Suppressor macrophage treated with lipopolysaccharide for 4 hours (primary cell): ENCODE data around the gene TP73.
A peak's percentile ranks its signal among the peaks of the same experiment; 100 is the strongest.

Source experiments
- DNase-seq: peaks from one replicate; pipeline ENCODE4 v3.0.0-alpha.2; 2020

Gene TP73

DNA sequence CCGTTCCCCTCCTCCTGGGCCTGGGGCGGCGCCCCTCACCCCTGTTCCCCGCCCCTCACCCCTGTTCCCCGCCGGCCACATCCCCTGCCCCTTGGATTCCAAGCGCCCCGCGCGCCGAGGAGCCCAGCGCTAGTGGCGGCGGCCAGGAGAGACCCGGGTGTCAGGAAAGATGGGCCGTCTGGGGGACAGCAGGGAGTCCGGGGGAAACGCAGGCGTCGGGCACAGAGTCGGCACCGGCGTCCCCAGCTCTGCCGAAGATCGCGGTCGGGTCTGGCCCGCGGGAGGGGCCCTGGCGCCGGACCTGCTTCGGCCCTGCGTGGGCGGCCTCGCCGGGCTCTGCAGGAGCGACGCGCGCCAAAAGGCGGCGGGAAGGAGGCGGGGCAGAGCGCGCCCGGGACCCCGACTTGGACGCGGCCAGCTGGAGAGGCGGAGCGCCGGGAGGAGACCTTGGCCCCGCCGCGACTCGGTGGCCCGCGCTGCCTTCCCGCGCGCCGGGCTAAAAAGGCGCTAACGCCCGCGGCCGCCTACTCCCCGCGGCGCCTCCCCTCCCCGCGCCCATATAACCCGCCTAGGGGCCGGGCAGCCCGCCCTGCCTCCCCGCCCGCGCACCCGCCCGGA, at the start of gene TP73:
TSS of gene TP73 (plus strand) at position 587 of the 618 bp plus-strand sequence. CDS start 29,850 bp downstream, outside the sequence.
- DNase-seq, result no peak

DNA sequence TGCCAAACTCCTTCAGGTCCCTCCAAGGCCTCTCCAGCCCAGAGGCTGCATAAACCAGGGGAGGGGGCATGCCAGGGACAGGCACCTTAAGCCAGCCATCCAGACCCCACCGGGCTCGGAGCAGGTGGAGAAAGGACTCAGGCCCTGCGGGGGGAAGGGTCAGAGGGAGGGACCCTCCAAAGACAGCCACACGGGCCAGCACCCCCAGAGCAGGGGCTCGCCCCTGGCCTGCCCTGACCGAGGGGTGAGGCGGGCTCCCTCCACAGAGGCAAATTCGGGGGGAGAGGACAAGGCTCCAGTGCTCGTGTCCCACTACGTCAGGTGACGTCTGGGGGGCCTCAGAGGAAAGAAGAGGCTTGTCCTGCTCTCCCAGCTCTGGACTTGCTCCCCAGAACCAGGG, 49.2 kb upstream of the TP73 start:
- no peak for DNase-seq

DNA sequence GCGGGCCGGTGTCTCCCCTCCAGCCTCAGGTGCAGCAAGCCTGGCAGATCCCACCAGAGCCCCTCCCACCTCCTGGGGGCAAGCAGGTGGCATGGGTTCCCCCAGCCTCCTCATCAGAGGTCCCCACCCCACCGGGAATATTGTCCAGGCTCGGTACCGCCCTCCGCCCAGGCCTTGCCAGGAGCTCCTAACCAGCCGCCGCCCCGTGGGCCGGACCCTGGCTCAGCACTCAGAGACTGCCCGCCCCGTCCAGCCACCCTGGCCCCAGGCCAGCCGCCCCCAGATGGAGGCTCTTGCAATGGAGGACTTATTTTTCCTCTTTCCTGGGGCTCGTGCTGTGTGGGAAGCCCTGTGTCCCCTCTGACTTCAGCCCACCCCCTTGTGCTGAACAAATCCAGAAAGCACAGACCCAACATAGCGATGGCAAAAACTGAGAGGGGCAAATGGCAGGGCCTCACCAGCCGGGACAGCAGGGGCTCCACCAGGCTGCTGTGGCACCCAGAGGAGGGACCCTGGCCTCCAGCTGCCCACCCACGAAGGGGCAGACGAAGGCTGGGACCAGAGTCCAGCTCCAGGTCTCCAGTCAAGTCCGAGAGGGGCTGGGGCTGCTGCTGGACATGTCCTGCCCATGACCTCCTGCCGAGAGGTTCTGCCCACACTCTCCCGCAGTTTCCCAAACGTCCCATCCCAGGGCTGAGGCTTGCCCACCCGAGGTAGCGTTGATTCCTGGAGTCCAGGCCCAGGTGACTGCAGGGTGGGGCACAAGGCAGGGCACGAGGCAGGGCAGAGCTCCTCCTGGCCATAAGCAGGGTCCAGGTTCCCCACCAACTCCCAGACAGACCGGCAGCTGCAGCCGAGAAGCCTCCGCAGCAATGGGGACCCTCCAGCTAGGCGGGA, 48.5 kb upstream of the TP73 start:
- DNase-seq, result no peak

DNA sequence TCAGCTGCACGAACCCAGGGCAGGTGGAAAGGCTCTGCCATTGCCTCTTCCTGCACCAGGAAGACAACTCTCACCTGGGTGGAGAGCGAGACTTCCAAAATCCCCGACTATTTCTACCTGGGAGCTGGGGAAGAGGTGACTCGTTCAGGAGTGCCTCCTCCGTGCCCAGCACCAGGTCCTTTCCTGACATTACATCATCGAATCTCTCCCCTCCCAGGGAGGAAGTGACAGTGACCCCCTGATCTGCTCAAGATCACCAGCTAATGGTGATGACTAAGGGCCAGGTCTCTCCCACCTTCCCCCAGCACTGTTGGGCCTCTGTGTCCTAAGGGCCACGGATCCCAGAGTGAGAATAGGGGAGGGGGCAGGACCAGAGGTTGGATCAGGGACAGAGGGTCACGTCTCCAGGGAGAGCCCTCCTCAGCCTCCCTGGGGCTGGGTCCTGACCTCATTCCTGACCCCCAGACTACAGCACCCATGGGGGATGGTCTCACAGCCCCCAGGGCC, 47.8 kb upstream of the TP73 start:
- no peak for DNase-seq

DNA sequence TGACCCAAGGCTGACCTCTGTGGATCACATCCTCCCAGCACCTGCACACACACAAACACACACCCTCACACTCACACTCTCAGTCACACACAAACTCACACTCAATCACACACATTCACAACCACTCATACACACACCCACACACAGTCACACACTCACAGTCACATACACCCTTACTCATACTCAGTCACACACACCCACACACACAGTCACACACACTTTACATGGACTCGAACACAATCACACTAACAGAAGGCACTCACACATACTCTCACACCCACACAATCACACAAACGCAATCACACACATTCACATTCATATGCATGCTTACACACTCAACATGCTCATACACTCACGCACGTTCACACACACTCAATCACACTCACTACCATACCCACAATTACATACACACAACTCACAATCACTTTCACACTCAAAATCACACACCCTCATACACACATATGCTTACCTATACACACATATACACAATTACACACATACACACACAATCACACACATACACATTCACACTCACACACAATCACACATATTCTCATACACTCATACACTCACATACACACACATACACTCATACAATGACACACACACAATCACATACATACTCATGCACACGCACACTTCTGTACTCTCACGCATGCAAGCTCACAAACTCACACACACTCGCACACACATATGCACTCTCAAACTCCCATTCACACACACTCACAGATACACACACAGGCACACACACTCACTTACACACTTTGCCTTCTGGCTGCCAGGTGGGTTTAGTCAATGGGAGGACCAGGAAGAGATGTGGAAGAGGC, 47.1 kb upstream of the TP73 start:
- DNase-seq, result no peak

DNA sequence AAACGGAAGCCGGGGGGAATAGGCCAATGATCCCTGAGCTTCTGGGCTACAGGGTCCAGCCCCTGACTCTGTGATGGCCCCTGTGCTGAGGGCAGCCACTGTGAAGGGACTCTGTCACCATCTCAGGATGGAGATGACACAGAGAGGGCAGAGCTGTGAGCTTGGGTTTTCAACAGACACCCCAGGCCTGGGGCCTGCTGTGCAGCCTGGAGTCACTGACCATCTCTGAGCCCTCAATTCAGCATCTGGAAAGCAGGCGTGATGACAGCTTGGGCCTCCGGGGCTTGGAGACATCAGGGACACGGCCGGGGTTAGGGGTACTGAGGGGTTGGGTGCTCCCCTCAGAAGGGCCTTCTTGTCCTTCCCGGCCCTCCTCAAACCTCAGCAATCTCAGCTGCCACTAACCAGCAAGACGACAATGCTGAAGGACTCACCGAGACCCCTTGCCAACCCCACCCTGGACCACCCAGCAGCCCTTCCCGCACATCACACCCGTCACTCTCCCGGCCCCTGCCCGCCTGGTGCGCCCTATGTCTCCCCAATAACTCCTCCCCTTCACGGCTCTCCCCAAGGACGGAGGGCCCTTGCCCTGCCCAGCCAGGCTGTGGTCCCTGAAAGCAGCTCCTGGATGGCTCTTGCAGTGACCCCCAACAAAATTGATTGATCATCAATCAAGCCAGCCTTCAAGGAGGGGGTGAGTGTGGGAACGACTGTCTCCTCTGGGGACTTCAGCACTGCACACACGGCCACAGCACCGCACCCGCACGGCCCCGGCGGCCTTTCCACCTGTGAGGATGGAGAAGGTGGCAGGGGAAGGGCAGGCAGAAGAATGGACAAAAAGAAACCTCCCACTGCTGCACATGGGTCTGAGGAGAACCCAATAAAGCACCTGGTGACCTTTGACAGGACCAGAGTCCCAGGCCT, 45.3 kb upstream of the TP73 start:
- DNase-seq, result no peak

DNA sequence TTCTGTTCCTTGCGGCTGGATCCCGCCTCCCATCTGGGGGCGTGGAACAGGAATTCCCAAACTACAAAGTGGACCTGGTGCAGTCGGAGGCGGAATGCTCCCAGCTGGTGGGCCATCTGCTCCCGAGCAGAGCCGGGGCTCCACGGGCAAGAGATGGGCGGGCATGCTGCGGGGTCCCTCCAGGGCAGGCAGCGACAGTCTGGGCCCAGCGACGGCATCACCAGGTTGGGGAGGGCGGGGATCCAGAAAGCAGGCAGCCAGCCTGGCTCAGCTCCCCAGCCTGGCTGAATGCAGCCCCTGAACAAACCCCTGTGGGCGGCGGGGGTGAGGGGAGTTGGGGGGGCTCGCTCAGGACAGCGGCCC, 44.6 kb upstream of the TP73 start:
- DNase-seq, result no peak

DNA sequence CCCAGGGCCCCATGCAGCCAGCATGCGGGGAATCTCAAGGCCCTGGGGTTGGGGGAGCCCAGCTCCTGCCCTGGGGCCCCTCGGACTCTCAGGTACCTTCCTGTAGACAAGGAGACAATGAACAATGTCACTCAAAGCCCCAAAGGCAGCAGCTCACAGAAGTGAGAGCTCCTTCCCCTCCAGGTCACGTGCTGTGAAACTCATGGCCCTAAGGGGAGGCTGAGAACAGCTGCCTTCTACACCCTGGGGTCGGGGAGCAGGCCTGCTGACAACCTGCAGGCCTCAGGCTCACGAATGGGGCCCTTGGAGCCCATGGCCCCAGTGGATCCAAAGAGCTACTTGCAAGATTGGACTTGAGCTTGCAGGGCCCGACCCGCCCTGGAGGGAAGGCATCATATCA, 44.2 kb upstream of the TP73 start:
- DNase-seq, result no peak

DNA sequence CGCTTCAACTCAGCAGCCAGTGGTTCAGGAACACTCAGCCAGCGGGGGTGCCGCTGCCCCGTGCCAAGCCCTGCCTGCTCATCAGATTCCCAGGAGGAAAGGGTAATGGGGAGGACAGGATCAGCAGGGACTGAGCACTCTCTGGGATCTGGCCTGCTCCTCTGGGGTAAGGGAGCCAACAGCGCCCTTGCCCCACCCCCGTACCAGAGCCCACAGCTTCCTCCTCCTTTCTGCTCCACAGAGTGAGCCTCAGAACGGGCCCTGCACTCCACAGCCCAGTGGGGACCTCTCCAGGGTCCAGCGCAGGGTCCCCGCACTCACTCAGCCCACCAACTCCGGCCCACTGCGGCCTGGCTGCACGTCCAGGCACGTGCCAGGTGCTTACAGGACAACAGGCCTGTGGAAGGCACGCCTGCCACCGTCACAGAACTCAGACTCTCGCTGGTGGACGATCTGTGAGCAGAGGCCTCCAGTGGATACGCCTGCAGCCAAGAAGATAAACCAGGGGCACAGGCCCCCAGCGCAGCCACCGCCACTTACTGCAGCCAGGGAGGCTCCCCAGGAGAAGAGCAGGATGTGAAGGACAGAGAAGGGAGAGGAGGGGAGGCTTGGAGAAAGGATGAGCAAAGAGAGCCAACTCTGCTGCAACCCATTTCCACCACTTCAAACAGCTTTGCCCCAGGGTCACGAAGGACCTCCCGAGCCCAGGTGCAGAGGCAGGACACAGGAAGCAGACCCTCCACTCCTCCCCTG, 43.1 kb upstream of the TP73 start:
- no peak for DNase-seq

DNA sequence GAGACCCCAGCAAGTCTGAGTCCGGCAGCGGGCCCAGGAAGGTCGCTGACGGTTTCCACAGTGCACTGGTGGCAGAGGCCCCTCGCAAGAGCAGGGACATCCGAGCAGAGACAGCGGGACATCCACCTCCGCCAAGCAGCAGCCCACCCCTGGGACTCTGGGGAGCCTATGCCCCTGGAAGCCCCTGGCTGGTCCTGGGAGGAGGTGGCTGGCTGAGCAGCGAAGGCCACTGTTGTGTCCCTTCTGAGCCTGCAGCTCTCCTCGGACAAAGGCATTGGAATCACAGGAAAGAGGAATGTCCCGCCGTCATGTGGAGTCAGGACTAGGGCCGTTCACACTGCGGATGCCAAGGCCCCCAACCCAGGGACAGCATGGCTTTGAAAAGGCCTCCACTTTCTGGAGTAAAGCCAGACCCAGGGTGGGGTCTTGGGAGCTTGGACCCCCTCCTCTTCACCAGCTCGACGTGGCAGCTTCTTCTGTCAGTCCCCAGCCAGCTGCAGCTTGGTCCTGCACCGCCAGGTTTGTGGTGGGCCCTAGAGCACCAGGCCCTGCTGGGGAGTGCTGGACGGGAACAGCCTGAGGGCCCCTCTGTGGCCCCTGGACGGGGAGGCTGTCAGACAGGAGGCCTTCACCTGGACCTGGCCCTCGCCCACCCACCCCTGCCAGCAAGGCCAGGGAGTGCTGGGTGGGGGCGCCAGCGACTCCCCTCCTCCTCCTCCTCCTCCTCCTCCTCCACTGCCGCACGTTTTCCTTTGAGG, 42.4 kb upstream of the TP73 start:
- DNase-seq, result no peak

DNA sequence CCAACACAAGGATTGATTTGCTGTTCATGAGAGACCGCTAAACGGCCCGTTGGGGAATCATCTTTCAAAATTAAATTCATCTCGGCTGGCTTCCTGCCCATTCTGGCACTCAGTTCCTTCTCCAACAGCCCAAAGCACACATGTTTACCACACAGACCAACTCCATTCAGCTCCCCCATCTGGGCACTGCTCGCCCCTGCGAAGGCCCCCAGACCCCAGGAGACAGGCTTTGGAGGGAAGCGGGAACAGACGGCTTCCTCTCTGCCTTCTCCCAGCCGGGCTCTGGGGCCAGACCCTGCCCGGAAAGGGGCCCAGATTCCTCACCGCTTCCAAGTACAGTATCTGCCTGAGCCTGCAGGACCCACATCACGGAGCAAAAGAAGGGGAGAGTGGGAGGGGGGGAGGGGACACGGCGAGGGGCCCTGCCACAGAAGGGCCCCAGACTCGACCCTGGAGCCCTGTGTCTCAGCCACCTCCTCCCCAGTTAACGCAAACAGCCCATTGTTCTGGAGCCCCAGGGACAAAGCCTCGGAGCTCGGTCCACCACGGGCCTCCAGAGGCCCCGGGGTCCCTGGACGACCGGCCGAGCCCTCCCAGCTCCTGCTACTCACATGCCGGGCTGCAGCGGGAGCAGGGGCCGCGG, 41.7 kb upstream of the TP73 start:
- no peak for DNase-seq

DNA sequence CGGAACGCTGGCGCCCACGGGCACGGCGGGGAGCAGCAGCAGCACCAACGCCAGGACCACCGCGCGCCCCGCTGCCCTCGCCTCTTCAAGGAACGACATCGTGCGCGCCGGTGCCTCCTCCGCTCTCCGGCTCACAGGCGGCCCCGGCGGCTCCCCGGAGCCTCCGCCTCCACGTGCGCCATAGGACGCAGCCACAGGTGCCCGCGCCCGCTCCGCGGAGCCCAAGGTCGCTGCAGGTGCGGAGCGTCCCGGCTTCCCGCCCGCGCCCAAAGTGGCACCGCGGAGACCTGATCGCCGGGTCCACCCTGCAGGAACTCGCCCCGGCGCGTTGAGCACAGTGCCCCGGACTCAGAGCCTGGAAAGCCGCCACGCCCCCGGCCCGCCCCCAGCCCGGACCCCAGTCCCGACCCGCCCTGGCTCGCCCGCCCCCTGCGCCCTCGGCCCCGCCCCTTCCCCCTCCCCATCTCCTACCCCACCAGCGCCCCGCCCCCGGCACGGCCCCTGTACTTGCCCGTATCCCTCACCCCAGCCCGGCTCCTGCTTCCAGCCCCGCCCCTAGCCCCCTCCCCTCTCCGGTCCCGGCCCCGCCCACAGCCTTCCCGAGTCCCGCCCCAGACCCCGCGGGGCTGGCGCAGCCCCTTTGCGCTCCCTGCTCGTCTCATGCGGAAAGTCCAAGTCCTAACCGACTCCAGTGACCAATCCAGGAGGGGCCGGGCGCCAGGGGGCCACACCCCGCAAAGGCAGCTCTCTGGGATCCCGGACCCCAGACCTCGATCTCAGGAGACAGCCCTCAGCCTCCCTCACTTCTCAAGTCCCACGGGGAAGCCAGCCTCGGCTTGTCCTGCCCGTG, 40.9 kb upstream of the TP73 start, which contains the start of gene MEGF6:
TSS of gene MEGF6 (minus strand) at position 339 of the 850 bp plus-strand sequence. CDS start at position 99, 240 bp downstream.
- peak; percentile 29 for DNase-seq

DNA sequence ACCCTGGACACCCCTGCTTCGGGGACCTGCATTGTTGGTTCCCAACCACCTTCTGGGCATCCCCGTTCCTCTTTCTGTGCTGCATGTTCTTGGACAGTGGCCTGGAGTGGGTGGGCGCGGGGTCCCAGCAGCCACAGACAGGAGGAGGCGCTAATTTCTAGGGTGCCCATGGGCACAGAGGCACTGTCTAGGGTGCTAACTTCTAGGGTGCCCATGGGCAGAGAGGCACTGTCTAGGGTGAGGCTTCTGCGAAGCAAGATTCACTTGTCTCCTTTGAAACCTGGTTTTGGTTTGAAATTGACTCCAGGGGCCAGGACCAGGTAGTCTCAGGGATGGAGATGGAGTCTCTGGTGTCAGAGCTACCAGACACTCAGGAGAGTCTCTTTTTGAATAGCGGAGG, 40.2 kb upstream of the TP73 start:
- no peak for DNase-seq

DNA sequence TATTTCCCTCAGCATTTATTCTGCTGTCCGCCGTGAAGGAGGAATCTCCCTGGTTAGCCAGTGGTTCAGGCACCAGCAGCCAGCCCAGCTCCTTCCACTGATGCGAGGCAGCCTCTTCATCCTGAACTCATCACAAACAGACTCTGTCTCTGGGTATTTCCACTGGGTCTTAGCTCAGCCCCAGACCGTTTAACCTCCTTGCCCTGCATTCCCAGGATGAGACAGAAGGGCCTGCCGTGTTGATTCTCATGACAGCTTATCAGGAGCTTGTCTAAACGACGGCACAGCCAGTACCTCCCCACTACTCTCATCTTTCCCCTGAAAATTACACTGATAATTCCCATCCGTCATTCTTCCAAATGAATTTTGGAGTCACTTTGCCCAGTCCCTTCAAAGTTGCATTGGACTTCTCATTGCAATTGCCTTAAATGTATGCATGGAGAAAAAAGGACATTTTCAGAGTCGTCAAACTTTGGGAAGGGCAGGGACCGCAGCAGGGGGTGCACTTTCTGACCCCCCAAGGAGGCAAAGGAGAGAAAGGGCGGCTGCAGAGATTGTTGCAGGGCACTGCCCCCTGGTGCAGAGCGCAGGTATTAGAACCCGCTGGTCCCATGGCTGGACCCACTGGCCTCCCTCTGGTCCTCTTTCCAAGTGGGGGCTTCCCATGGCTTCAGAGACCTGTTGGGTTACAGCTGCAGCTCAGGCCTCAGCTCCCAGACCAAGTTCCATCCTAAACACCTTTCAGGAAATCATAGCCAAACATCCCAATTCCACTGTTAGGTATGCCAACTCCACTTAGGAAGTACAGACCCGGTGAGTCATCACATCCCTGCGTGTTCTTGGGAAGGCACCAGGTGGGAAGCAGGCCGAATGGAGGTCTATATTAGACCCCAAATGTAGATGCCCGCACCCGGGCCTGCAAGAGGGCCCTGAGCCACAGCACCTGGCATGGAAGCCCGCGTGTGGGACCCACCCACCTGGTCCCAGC, 37.3 kb upstream of the TP73 start:
- DNase-seq, result peak; percentile 28

DNA sequence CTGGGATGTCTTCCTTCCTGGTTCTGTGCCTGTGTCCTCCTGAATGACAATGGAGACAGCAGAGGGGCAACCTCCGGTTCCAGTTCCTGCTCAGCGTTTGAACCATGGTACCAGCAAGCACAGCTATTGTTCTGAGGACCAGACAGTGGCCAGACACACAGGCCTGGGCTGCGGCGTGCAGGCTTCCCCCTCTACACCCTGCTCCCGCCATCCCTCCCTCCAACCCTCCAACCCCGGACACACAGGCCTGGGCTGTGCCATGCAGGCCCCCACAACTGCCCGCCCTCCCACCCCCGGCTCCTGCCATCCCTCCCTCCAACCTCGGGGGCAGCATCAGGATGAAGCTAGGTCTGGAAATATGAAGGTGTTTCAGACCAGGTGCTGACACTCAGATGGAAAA, 35.5 kb upstream of the TP73 start:
- DNase-seq, result no peak

DNA sequence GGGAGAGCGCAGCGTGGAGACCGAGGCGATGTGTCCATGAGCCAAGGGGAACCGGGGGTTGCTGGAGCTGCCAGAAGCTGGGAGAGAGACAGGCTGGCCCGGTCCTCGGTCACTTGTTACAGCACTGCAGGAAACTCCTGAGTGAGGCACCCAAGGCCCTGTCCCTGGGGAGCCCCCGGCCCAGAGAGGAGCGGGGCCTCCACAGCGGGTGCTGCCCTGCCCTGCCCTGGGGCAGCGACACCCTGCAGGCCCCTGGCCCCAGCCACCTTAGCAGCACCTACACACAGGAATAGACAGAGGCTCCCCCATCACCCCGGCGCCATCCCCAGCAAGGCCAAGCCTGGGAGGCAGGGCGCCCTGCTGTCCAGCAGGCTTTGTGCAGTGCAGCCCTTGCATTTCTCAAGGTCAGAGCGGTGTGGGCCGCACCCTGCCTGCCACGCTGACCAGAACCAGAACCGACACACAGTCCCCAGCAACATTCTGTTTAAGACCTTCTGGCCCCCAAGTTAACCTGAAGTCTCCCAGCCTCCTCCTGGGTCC, 34.4 kb upstream of the TP73 start:
- DNase-seq, result no peak

DNA sequence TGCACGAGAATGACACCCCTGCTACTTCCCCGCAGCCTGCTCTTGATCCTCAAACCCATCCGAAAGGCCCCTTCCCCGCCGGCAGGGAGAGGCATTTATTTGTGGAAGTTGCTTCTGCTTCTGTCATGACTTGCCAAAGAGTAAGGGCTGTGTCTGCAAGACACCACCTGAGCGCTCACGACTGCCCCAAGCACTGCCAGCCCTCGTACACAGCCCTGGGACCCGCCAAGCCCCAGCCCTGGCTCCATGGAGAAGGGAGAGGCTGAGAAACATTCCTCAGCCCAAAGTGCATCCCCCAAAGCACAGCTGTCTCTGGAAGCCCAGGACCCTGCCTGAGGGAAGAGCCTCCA, 33.8 kb upstream of the TP73 start:
- no peak for DNase-seq
